LHCN-M2 (cell line): ENCODE results near the gene CLDN18. TPM values are rescaled to one million over a fixed set of nuclear protein-coding genes. Genes with fewer than 3 reads are reported as not detected.

ENCODE experiments used
- DNase-seq: peaks from one replicate; pipeline ENCODE4 v3.0.0-alpha.2; 2012; ENCODE audit warnings: low read depth
- total RNA-seq: library from RNA; depleted of rRNA; stranded (reverse); fragments of >200 nt; gene quantifications from 2 replicates; pipeline ENCODE4 v1.2.3, GENCODE V29; 2014

CLDN18 gene
- total RNA-seq, 1 experiment from 2014 or later: 0.06 TPM

GRCh38 chr3:138025553-138025952 is 15.6 kb downstream of the CLDN18 start:
- DNase-seq: no peak

DNA sequence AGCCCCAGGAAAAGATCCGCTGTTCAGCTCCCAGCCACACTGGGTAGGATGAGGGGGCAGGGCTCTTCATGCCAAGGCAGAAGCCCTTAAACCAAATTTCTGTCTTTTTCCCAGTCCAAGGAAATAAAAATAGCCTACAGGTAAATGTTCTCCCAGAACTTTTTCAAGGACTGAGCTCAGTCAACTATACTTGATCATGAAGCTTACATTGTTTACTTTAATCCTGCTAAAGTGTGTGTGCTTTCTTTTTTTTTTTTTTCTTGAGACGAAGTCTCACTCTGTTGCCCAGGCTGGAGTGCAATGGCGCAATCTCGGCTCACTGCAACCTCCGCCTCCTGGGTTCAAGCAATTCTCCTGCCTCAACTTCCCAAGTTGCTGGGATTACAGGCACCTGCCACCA is 17.9 kb downstream of the CLDN18 start:
- no peak for DNase-seq

DNA sequence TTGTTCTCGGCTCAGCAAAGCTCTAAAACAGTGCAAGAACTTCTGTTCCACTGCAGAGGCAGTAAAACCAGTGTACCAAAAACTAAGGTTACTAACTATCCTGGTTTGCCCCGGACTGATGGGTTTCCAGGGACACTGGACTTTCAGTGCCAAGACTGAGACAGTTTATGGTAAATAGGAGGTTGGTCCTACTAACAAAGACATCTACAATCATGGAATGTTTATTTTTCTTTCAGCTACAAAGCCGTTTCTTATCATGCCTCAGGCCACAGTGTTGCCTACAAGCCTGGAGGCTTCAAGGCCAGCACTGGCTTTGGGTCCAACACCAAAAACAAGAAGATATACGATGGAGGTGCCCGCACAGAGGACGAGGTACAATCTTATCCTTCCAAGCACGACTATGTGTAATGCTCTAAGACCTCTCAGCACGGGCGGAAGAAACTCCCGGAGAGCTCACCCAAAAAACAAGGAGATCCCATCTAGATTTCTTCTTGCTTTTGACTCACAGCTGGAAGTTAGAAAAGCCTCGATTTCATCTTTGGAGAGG is 20.8 kb downstream of the CLDN18 start:
- no peak for DNase-seq

DNA sequence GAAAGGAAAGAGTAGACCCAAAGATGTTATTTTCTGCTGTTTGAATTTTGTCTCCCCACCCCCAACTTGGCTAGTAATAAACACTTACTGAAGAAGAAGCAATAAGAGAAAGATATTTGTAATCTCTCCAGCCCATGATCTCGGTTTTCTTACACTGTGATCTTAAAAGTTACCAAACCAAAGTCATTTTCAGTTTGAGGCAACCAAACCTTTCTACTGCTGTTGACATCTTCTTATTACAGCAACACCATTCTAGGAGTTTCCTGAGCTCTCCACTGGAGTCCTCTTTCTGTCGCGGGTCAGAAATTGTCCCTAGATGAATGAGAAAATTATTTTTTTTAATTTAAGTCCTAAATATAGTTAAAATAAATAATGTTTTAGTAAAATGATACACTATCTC is 21.6 kb downstream of the CLDN18 start:
- DNase-seq: no peak

GRCh38 chr3:138032567-138032966 is 22.6 kb downstream of the CLDN18 start:
- DNase-seq: no peak

GRCh38 chr3:138033202-138033691 is 23.3 kb downstream of the CLDN18 start:
- no peak for DNase-seq

DNA sequence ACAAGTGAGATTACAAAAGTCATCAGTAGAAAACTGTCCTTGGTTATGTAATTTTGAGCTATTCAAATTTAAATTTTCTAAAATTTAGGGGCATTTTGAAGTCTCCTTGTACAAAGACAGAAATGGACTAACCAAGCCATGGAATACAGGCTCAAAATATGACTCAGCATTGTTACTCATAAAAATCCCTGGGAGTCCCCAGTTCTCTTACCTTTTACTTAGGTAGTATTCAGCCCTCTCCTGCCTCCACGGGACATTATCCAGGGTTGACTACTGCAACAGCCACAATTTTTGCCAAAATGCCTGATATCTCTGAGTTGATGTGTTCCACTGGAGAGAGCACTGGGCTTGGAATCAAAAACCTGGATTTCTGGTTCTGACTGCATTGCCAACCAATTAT is 25.0 kb downstream of the CLDN18 start:
- no peak for DNase-seq

- DNase-seq: no peak
These were observed 26.6 kb downstream of the CLDN18 start for GRCh38 chr3:138036572-138036971.

- DNase-seq: no peak
These were observed 28.9 kb downstream of the CLDN18 start for GRCh38 chr3:138038725-138039462.

DNA sequence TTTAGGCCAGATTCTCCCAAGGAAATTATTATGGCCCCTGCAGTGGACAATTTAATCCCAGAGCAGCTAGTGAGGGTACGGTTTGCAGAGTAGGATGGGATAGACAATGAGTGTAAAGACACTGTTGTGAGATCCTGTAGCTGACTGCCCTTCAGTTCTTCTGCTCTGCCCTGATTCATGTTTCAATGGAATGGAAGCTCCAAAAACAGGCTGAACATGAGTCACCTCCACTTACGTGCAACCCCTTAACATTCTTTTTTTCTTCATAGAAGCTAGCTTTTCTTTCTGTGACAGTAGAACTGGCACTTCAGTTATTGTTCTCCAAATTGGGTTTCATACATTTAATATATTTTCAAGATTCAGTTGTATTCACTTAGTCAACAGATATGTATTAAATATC is 32.1 kb downstream of the CLDN18 start:
- DNase-seq: peak; percentile 76

DNA sequence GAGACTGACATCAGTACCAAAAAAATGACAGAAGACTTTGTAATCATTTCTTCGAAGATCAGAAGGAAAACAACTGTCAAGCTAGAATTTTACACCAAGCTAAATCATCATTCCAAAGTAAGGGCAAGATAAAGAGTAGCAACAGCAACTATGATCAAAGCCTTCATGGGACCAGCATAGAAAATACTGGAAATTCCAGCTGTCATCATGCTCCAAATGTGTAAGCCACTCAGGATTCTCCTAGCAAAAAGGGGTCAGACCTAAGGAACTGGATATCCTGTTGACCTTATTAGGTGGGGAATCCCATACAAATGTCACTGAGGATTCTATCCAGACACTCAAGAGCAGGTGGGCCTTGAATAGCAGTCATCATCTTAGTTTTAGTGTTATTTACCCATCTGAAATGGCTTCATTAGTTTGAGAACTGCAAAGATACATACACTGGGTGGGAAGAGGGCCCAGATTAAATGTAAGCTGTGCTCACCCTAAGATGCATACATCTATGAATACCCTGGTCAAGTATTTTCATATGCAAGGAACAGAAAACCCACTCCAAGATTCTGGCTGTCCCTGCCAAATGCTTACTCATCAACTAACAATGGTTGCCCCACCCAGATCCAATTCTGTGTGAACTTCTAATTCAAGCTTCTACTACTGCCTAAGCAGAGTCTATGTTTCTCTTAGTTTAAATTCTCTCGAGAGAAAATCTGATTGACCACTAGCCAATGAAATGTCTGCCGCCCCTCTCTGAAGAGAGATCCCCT is 33.5 kb downstream of the CLDN18 start:
- peak; percentile 82 for DNase-seq

- no peak for DNase-seq
These were observed 36.1 kb downstream of the CLDN18 start for GRCh38 chr3:138046085-138046484.

DNA sequence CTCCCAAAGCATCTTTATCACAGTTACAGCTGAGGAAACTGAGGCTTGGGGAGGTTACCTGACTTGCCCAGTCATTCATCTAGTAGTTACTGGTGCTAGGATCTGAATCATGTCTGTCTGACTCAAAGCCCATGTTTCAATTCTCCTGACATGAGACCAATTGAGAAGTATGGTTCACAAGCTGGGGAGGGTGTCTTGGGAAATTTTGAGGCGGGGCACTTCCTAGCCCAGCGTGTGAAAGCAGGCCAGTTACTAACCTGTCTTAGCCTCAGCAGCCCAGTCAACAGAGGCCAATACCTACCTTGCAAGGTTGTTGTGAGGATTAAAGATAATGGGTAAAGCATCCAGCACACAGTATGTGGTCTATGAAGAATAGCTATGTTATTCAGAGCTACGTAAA is 37.0 kb downstream of the CLDN18 start:
- DNase-seq: no peak

DNA sequence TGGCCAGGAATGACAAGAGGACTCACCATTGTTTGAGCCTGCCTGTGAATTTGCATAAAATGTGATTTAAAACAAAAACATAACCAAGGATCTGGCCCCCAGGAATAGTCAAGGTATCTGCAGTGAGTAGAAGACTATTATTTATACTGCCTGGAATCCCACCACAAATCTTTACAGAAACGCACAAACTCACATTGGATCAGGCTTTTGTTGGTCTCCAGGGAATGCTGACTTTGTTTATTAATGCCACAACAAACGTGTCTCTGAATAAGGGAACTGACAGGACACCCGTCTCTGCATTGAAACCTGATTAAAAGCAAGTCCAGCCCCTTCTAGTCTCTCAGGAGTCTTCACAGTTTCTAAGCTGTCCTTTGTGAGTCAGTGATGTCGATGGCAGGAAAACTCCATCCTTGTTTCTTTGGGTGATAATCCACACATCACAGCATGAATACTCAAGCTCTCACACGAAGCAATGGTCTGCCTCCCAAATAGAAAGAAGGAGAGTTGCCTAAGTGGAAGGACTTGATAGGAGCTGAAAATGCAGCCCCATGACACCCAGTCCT is 37.7 kb downstream of the CLDN18 start:
- DNase-seq: no peak

- DNase-seq: peak; percentile 24
These were observed 39.4 kb downstream of the CLDN18 start for GRCh38 chr3:138049157-138049919.

- DNase-seq: peak; percentile 42
These were observed 42.2 kb downstream of the CLDN18 start for GRCh38 chr3:138051947-138052802.

- DNase-seq: no peak
These were observed 44.1 kb downstream of the CLDN18 start for GRCh38 chr3:138054057-138054456.

DNA sequence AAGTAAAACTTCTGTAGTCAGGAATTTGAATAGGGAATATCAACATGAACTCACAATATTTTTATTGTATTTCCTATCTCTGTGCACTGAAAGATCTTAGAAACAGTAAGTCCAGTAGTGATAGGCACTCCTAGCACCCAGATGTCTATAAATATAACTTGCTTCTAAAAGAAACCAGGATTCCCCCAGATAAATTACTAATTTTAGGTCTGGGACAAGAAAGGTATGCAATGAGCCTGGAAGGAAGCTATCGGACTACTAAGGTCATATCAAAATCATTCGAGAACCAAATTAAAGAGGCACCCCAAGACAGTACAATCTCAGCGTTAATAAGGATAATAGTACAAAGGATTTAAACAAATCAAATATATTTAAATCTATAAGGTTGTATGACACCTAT is 47.4 kb downstream of the CLDN18 start:
- no peak for DNase-seq

DNA sequence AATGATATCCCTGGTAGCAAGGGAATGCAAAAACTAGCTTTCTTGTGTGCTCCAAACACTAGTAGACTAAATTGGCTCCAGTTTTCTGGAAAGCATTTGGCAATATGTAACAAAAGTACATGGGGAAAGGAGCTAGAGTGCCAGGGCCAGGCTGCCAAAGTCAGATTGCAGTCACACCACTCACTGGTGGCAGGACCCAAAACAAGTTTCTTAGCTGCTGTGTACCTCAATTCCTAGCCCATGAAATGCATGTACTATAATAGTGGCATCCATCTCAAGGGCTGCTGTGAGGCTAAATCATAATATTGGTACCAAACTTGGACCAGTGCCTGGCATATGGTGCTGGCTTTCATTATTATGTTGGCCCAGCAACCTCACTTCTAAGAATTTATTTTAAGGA is 49.3 kb downstream of the CLDN18 start:
- DNase-seq: no peak

- DNase-seq: no peak
These were observed 50.8 kb downstream of the CLDN18 start for GRCh38 chr3:138060792-138061191.

GRCh38 chr3:138062037-138062436 is 52.1 kb downstream of the CLDN18 start:
- DNase-seq: no peak
